ENCODE results near the gene TFPT. TPM values are rescaled to one million over a fixed set of nuclear protein-coding genes. Genes with fewer than 3 reads are reported as not detected.

The TFPT gene
- total and polyA plus RNA-seq, 2 of the 13 experiments (the other 11 are each of a cell fraction or from before 2014, with no cell fraction given) = 8.4 to 10.7 TPM

GRCh38 chr19:54102421-54103169 is 12.9 kb downstream of the TFPT start, which contains the start of gene NDUFA3 (continued):
- peak; percentile 93 for TF ChIP-seq ARID4A (CRISPR knock-in tag; IDR thresholded peaks at IDR 0.05; ENCODE audit: borderline replicate concordance)
- peak; percentile 68; the same call in 1 of the 2 replicates for TF ChIP-seq ZNF547 (CRISPR knock-in tag; IDR thresholded peaks at IDR 0.05)
- TF ChIP-seq ZMYM3 (CRISPR knock-in tag; IDR thresholded peaks at IDR 0.05) = peak; percentile 100
- TF ChIP-seq DPF2 (CRISPR knock-in tag; IDR thresholded peaks at IDR 0.05; ENCODE audit: borderline replicate concordance, low read depth) = no peak
- TF ChIP-seq ZSCAN25 (CRISPR knock-in tag; IDR thresholded peaks at IDR 0.05) = peak; percentile 70; the same call in 1 of the 2 replicates
- peak; percentile 31; the same call in 1 of the 2 replicates for TF ChIP-seq ELF3 (CRISPR knock-in tag; IDR thresholded peaks at IDR 0.05)
- peak; percentile 91; the same call in 1 of the 2 replicates for TF ChIP-seq ZNF891 (CRISPR knock-in tag; IDR thresholded peaks at IDR 0.05)
- no peak for TF ChIP-seq JARID2 (CRISPR knock-in tag; IDR thresholded peaks at IDR 0.05; ENCODE audit: insufficient replicate concordance)
- TF ChIP-seq SSRP1 (CRISPR knock-in tag; IDR thresholded peaks at IDR 0.05) = no peak
- no peak for TF ChIP-seq MLLT10 (CRISPR knock-in tag; IDR thresholded peaks at IDR 0.05)
- no peak; the same call in 1 of the 2 replicates for TF ChIP-seq MED1 (CRISPR knock-in tag; IDR thresholded peaks at IDR 0.05)
- TF ChIP-seq PRDM10 (CRISPR knock-in tag; IDR thresholded peaks at IDR 0.05; ENCODE audit: low read depth) = peak; percentile 62
- no peak for TF ChIP-seq ZNF75D (CRISPR knock-in tag; IDR thresholded peaks at IDR 0.05; ENCODE audit: borderline replicate concordance)
- TF ChIP-seq AGO1 (IDR thresholded peaks at IDR 0.05; ENCODE audit: low read depth, low read length, poor library complexity, severe bottlenecking) = peak; percentile 27
- TF ChIP-seq NFATC3 (CRISPR knock-in tag; IDR thresholded peaks at IDR 0.05) = no peak
- no peak for TF ChIP-seq ZNF414 (CRISPR knock-in tag; IDR thresholded peaks at IDR 0.05)
- peak; percentile 98 for TF ChIP-seq ZNF143 (CRISPR knock-in tag; IDR thresholded peaks at IDR 0.05)
- TF ChIP-seq CBFB (CRISPR knock-in tag; IDR thresholded peaks at IDR 0.05) = peak; percentile 79
- TF ChIP-seq HNRNPLL (IDR thresholded peaks at IDR 0.05; ENCODE audit: low read depth, low read length, poor library complexity, severe bottlenecking) = peak; percentile 49
